Inferior parietal cortex (tissue), 1 donor: Measurements from ENCODE around the gene AGAP1.

Experiments used
- DNase-seq: peaks from one replicate; pipeline ENCODE4 v3.0.0-alpha.2; 2016; ENCODE audit errors: extremely low spot score

AGAP1 gene

DNA sequence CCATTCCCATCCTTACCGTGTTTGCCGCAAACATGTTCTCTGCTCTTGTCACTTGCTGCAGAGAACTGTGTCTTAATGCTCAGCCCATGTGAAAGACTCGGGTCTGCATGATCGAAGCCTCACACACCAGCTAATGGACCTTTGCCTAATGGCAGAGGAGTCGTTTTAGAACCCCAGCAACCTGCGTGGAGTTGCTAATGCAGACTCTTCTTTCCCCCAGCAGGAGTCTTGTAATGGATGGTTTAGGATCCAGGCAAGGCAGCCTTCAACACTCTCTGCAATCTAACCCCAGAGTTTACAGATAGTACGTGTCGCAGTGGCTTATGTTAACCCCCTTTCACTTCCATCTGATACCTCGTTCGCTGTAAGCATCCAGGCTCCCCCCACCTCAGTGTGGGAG lies 316.4 kb downstream of the AGAP1 start:
- no peak for DNase-seq

DNA sequence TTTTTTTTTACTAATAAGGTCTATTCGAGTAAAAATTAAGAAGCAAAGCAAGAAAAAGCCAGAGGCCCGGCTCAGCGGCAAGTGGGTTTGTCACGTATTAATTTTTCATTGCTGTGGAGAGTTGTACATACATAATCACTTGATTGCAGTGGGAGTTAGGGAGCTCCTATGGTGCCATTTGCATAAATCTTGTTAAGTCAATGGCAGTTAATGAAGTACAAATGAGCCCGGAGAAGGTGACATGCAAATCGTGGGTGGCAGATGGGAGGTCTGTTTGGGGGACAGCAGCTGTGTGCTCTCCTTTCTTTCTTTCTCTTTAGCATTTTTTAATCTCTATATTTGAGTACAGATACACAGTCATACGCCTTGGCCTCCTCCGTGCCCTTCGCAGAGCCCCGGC lies 317.0 kb downstream of the AGAP1 start:
- DNase-seq = no peak

DNA sequence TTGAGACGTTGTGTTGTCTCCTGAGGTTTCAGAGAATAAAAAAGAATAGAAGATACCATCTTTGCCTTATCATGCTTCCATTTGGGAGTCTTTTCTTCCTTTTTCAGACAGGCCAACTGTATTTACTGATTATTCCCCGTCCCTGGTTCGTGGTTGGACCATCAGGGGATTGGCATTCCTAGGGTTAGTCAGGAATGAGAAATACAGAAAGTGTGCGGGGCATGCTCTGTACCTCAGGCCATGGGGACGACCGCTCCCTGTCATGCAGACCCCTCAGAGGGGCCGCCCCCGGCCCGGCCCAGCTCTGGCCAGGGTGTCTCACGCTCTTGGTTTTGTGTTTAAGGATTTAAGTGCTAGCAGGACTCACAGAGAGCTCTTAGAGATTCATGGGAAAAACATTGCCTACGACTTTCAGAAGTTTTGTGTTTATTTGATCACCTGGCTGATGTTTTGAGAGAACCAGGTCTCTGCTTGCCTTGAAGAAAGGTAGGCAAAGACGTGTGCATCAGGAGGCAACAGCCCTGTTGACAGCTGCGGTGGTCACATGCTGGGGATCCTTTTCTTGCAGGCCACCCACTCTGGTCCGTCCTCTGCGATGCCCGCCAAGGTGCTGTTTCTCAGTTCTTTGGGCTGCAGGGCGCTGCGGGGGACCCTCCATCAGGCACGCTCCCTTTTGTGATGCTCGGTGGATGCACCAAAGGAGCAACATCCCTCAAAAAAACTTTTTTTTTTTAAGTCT lies 317.8 kb downstream of the AGAP1 start:
- DNase-seq = no peak

DNA sequence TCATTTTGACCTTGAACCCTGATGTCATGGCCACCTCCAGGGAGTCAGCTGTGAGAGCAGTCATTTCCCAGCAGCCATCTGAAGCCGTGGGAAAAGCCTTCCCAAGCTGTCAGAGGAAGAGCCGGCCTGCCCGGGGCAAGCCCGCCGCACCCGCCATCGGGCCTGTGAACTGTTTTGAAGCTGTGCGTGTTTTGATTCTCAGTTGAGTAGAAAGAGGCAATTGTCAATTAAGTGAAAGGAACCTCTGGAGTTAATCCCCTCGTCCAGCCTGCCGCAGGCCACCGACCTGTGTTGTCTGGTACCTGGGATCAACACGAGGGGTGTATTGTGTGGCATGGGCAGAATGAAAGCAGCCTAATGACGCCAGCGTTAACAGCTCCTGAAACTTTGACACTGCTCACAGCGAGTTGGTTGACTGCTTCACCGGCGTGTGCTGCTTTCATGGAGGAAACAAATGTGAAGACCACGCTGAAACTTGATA lies 318.4 kb downstream of the AGAP1 start:
- DNase-seq = no peak

DNA sequence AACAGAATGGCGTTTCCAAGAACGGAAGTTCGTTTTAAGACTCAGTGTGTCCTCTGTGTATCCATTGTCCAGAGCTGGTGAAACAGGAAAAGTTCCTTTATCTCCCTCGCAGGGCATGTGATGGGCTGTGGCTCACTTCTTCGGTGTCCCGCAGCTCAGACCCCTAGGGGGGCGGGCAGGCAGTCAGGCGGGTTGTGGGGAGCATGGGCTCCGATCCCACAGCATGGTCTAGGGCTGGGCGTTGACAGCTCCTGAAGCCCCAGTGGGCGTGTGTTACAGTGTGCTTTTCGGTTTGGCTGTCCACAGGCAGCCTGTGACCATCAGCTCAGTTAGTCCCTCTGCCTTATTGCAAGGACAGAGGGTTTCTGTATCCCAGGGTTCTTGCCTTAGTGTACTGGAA lies 319.6 kb downstream of the AGAP1 start:
- DNase-seq = no peak

DNA sequence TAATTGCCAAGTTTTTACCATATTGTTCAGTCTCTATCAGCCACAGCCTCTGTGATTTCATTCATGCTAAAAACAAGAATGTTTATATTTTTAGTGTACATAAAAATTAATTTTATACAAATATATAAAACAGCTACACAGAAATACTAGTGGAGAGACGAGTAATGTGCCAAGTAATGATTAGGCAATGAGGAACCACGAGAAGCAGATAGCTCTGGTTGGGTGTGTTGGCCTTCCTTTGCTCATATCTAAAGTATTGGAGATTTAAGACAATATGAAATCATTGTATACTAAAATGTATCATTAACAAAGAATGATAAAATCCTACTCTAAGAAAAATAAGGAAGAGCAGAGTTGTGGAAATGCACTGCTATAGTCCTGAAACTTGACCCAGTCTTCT lies 326.7 kb downstream of the AGAP1 start:
- DNase-seq = no peak

DNA sequence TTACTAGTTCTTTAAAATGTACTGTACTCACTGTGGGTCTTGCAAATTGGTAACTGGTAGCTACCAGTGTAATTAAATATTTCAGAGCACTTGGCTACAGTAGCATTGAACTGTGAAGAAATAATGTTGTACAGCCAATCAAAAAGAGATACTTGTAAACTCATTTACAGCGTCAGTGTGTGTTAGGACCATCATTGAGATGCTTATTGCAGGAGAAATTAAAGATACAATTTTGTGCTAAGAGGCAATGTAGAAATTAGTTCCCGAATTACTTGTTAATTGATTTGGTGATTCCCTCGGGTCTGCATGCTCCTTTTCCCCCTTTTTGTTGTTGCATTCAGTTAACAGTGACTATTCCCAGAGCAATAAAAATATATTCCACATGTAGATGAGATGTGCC lies 330.5 kb downstream of the AGAP1 start:
- DNase-seq = no peak

DNA sequence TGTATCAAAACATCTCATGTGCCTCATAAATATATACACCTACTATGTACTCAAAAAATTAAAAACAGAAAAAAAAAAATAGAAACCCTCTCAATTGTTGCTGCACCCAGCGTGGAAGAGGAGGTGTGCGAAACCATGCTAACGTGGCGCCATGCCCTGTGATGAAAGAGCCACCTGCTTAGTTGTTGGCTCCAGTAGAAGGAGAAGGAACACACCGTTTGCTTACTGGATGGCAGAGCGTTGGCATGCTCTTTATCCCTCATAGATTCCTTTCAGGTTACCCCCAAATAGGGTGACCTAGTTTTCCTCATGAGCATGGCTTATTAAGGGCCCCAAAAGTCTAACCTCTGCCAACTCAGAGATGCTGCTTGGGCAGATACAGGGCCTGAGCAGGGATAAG lies 332.1 kb downstream of the AGAP1 start:
- DNase-seq = no peak

DNA sequence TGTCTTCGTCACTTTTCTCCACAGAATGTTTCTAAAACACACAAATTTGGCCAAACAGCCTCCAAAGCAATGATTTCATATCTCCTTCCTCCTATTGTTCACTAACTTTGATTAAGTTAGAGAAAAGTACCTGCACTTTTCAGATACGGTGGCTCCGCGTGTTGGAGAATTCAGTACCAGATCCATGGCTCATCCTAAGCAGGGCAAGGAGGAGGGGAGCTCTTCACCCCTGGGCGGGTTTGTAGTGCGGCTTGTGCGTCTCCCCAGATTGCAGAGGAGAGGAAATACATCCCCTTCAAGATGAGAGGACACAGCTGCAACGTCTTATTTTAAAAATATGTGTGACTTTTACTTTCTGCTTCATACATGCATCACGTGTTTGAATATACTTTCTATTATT lies 333.0 kb downstream of the AGAP1 start:
- DNase-seq = no peak

DNA sequence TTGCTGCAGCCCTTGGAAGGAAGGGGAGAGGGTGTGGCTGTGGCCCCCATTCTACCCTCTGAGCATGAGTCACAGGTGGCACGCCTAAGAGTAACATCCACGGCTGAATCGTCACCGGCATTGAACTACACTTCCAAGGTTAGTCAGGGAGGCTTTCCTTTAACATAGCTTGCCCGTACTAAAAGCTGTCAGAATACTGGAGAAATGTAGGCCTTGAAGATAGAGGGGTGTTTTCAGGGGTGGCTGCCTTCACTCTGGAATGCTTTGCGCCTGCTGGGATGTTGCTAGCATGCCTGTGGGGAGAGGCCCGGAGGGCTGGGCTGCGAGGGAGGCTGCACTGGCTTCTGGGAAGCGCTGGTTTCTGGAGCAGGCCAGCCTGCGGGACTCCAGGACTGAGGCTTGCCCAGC lies 333.7 kb downstream of the AGAP1 start:
- DNase-seq = no peak

DNA sequence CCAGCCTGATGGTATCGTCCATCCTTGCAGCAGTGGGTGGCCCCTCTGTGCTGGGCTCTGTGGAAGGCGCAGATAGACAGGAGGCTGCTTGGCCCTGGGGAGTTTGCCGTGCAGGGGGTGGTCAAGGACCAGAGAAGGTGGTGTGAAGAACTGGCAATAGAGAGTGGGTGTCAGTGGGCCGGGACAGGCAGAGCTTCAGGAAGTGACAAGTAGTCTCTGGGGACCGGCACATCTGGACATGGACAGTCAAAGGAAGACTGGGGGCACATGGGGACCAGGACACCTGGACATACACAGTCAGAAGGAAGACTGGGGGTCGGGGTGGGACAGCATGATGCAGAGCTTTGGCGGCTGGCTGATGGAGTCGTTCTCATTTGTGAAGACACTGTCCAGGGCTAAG lies 335.9 kb downstream of the AGAP1 start:
- no peak for DNase-seq

DNA sequence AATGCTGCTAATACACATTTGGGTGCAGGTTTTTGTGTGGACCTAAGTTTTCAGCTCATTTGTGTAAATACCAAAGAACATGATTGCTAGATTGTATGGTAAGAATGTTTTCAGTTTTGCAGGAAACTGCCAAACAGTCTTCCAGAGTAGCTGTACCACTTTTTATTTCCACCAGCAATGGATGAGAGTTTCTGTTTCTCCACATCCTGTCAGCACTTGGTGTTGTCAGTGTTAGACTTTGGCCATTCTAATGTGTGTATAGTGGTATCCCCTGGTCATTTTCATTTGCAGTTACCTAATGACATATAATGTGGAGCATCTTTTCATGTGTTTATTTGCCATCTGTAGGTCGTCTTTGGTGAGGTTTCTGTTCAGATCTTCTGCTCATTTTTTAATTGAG lies 337.9 kb downstream of the AGAP1 start:
- DNase-seq = no peak

DNA sequence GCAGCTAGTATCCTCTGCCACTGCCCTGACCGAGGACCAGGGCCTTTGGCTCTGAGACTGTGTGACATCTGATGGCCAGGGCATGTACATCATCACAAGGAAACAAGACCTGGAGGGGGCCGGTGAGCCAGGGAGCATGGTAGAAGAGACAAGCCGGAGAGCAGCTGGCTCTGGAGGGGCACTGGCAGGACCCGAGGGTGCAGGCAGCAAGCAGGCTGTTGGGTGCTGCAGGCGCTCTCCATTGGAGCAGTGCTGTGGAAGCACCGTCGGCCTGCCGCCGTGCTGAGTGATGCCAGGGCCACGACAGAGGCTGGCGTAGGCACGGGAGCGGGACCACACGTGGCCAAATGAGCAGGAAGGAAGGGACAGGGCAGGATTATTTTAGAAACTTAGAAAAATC lies 339.1 kb downstream of the AGAP1 start:
- no peak for DNase-seq

DNA sequence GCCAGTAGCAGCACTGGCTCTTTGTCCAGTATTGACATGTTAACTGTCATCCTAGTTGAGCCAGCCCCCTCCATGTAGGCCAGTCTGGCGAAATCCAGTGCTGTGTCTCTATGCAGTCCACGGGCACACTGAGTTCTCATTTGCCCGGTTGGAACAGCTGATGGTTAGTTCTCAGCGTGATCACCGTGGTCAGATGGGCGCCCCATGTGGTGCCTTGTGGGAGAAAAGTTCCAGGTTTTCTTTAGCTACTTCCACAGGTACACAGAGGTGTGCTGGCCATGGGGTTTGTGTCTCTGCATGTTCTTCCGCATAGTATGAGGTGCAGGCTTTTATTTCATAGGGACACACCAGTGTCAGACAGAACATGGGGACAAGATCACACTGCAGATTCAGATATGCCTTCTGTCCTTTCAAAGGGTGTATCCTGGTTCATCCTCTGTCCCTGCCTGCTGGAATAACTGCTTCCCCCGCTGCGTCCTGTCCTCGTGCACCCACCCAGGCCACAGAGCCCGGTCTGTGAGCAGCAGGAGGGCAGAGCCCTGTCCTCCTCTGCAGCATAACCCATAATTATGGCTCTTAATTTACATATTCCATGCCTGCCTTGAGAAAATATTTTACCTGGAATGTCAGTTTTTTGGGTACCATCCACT lies 340.3 kb downstream of the AGAP1 start:
- no peak for DNase-seq

DNA sequence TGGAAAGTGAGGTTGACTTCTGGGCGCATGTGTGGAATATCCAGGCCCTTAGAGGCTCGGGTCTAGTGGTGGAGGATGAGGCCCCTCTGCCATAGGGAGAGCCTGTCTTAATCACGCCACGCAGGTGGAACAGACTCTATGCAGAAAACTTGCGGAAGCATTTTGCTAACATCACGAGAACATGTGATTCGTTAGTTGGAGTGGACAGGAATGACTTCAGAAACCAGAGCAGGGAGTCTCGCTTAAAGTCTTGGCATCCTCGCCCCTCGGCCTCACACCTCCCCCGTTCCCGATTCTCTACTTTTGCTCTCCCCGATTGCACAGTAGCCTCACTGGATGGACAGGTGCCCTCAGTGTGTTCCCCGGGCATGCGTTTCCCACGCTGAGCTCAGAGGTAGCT lies 340.9 kb downstream of the AGAP1 start:
- DNase-seq = no peak

DNA sequence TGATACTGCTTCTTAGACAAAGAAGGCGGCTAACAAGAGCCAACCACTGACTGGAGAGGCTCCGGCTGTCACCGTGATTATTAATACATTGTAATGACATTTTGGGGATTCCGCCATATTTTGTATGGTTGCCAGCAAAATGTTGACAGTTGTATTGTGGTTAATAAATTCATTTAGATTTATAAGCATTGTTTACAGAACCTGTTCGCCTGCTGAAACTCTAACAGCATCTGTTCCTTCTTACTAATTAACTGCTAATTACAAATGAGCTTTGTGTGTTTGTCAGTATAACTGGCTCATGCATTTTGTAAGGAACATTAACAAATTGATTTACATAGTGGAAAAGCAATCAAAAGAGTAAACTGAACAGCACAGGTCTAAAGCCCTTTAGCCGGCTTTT lies 342.0 kb downstream of the AGAP1 start:
- DNase-seq = no peak

DNA sequence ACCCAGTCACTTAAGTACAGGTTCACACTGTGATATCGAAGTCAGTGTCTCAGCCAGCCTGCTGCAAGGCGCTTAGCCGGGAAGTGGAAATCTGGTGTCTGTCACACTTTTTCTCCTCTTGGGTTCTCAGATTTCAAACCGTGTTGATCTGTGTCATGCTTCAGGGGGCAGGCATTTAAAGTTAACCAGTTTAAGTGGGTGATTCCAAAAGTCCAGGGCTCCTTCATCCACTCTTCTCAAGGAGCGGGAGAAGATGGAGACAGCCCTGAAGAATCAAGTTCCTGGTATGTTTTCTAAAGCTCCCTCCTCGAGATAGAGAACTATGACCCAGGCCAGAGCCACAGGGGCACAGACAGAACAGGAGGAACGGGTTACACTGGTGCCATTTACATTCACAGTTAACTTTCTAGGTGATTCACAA lies 342.7 kb downstream of the AGAP1 start:
- no peak for DNase-seq

DNA sequence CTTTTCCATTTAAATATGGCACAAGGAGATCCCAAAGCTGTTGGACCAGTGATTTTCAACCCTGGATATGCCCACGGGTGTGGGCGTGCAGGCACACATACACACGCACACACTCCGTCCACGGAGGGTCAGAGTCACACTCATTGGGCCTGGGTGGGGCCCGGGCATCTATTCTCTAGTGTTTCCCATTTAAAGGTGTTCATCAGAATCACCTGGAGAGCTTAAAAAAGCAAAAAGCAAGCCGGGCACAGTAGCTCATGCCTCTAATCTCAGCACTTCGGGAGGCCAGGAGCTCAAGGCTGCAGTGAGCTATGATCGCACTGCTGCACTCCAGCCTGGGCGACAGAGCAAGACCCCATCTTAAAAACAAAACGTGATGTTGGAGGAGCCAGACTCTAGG lies 345.4 kb downstream of the AGAP1 start:
- DNase-seq = no peak

DNA sequence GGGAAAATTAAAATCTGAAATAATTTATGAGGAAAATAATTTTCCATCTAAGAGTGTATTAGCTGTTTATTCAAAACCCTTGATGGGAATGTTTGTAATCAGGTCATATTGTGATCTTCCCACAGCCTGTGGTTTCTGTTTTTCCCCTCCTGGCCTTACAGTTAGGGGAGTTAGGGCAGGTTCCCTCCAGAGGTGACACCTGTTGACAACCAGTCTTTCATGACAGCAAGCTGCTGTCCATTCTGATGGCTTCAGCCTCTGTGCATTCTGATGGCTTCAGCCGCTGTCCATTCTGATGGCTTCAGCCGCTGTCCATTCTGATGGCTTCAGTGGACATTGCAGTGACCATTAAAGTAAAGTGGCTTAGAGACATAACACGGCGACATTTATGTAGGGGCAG lies 346.1 kb downstream of the AGAP1 start:
- no peak for DNase-seq

DNA sequence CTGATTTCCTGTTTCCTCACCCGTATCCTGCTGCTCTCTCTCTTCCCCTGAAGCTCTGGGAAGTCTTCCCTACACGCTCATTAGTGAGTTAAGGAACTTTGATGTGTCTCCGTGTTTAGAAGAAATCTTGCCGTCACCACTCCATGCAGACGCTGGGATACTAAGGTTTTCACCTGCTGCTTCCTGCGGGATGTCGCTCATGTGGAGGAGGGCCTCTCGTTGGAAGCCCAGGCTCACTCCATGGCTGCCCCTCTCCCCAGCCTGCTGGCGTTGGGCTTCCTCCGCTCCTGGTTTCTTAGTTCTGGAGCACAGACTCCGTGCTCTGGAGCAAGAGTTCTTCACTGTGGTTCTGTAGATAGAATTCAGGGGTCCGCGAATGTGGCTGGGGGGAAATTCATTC lies 348.0 kb downstream of the AGAP1 start:
- no peak for DNase-seq

DNA sequence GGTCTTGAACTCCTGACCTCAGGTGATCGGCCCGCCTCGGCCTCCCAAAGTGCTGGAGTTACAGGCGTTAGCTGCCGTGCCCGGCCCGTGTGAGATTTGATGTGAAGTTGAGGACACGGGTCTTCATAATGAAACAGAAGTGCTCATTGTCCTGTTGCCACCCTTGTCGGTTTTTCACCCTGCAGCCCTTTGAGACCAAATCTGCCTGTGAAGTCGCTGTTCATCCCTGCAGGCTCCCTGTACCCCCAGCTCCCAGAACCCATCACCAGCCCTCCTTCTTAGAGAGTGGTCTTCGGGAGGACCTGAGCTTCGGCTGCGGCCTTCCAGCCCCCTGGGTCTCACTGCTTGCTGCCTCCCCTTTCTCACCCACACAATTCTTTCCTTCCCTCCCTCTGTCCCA lies 349.1 kb downstream of the AGAP1 start:
- DNase-seq = no peak

DNA sequence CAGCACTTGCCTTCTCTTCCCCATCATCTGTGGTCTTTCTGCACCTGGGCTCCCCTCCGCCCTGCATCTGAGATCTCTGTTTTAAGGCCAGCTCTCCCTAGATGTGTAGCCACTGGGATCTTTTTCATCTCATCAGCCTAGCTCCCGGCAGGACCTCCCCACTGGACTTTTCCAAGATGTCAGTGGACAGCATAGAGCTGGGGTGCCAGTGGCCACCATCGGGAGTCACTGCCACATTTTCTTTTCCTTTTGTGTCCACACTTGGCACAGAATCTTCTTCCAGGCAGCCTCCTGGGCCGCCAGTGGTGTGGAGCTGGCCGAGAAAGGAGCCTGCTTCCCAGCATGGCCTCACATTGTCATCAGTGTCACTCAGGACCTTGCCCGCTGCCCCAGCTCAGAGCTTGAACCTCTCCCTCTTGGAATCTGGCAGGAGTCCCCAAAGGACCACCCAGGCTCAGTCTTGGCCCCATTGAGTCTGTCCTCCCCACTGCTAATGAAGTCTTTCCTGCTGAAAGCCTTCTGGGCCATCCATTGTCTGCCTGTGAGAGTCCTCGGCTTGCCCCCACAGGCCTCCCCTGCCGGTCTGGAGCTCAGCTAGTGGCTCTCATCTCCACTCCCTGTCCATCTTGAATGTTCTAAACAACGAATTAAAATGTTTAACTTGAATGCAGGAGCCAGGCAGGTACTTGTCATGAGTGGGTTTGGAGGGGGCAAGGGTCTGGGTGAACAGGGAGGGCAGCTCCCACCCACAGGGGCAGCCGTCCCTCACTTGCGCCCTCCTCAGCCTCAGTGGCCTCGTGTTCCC lies 349.9 kb downstream of the AGAP1 start:
- DNase-seq = no peak

DNA sequence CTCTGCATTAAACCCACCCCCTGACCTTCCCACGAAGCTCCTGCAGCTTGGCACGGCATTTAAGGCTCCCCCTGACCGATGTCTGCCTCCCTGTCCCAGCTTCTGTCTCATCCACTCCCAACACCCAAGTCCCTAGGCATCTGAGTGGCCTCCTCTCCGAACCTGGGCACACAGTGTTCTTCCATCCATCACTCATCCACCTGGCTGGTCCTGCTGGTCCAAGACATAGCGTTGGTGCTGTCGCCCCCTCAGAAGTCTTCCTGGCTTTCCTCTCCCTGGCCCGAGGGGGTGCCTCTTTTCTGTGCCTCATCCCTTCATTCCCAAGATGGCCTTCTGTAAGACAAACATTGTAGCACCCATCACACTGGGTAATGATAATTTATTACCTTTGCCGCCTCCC lies 350.7 kb downstream of the AGAP1 start:
- no peak for DNase-seq
